Measurements from ENCODE around the gene IL17RB.

The IL17RB gene

DNA sequence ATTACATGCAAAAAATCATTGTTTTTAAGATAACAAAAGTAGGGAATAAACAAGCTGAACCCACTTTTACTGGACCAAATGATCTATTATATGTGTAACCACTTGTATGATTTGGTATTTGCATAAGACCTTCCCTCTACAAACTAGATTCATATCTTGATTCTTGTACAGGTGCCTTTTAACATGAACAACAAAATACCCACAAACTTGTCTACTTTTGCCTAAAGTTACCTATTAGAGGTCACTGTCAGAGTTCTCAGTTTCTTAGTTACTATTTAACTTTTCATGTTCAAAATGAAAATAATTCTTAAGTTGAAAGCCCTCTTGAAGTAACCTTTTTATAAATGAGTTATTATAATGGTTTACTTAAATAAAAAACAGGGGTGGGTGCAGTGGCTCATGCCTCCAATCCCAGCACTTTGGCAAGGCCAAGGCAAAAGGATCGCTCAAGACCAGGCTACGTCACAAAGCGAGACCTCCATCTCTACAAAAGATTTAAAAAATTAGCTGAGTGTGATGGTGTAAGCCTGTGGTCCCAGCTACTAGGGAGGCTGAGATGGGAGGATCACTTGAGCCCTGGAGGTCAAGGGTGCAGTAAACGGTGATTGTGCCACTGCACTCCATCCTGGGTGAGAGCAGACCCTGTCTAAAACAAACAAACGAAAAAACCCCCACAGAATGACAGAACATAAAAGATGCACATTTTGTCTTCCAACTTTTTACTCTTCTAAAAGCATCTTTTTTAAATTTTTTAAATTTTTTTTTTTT lies 19.5 kb downstream of the IL17RB start:
- no peak for DNase-seq

DNA sequence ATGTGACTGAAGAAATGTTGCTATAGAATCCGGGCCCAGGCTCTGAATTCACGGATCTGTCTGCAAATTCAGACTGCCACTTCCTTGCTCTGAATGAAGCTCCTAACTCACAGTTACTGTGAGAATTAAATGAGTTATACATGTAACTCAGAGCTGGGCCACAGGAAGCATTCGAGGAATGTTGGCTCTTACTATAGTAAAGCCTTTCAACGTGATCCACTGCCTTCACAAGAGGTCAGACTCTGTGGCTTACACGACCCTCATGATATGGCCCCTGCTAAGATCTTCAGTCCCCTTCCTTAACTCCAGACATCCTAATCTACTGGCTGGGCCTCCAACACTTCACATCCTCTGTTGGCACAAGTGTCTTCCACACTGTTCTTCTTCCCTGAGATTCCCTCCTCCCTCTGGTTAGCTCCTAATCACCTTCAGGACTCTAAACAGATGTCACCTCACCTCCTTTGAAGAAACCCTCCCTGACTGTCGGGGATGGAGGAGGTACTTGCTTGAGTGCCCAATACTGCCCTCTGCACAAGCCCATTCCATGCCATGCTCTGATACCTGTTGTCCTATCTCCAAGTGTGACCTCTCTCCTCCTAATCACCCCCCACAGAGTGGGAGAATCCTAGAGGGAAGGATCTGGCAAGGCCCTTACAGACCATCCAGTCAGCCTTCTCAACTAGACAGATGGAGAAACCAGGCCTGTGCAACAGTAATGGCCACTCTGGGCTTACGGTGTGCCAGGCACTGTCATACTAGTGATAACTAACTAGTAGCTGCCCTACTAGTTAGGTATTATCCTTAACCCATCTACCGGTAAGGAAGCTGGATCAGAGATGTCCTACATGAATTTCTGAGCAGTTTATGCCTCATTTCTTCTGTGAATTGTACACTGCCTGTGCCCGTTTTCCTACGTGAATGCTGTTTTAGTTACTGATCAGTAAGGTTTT lies 34.3 kb downstream of the IL17RB start:
- no peak for DNase-seq

DNA sequence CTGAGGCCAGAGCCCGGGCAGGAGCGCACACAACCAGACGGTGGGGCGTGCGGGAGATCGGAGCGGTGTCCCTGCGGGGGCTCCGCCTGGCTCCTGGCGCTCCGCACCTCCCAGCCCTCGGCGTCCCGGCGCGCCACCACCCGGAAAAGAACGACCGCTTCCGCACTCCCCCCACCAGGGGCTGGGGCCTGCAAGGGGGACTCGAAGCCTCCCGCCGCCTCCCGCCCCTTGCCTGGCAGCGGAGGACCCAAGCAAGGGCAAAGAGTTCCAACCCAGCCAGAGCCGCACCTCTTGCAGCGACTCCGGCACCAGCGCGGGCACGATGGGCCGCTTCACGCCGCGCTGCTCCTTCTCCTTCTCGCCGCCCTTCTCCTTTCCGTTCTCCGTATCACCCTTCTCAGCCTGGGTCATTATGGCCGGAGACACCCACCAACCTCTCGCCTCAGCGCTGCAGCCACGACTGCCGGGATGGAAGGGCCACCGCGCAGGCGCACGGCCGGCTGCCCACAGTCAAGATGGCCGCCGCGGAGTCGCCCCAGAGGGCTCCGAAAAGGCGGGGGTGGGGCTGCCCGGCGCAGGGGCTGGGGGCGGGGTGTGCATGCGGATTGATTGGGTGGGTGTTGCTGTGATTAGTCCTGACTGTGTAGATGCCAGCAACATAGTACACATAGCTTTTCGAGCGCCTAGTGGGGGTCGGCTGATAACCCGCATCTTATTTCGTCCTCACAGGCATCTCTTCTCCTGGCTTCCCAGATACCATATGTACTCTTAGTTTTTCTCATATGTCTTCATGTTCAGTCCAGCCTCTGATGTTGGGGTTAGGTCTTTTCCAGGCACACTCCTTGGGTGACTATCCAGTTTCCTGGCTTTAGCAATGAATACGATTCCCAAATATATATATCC lies 35.6 kb downstream of the IL17RB start, which contains the start of gene ACTR8:
Gene ACTR8 (minus strand): TSS at position 462 of the 903 bp plus-strand sequence. CDS start 51 bp downstream, at position 411.
- DNase-seq = peak; percentile 91

DNA sequence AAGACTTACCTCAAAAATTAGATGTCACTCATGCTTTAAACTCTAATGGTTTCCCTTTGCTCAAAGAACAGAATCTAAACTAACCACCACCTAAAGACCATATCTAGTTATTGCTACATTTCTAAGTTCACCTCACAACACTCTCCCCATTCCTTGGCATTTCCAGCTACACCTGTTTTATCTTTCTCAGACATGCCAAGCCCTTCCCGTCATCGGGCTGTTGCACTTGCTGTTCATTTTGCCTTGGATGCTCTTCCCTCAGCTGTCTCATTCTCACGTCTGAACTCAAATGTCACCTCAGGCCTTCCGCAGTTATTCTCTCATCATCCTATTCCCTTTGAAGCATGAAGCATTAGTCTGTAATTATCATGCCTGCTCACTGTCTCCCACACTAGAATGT lies 36.6 kb downstream of the IL17RB start:
- DNase-seq = no peak

DNA sequence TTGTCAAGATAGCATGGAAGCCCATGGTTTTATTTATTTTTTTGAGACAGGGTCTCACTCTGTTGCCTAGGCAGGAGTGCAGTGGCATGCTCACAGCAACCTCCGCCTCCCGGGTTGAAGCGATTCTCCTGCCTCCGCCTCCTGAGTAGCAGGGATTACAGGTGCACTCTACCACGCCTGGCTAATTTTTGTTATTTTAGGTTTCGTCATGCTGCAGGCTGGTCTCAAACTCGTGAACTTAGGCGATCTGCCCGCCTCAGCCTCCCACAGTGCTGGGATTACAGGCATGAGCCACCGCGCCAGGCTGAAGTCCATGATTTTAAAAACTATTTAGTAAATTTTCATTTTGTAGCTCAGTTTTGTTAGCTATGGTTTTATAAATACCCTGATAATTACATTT lies 38.3 kb downstream of the IL17RB start:
- no peak for DNase-seq

DNA sequence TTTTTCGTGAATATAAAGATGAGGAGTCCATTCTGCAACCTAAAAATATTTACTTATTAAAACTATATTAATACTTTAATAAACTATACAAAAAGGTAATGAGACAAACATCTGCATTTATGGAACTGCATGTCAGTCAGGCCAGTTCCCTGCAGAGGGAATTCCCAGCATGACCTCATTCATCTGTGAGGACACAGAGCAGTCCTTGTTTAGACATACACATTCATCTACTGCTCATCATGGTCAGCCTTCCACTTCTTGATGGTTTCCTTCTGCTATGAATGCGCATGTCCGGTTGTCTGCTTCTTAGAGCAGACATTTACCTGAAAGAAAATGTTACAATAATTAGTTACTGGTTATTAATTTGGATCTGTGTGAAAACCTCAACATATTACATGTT lies 38.9 kb downstream of the IL17RB start:
- no peak for DNase-seq

DNA sequence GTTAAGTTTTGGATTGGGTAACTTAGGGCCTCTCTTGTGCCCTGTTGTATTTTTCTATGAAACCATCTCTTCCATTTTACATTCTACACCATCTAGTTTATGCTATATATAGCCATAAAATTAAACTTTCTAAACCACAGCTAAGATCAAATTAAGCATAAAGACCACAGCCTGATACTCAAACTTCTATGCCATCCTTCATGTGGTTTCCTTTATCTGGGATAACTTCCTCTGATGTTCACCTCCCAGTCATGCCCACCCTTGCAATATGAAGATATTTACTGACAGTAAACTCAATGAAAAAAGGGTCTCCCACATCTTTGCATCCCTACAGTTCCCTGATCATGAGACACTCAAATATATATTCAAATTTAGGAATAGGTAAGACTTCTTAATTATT lies 41.1 kb downstream of the IL17RB start:
- DNase-seq = no peak

DNA sequence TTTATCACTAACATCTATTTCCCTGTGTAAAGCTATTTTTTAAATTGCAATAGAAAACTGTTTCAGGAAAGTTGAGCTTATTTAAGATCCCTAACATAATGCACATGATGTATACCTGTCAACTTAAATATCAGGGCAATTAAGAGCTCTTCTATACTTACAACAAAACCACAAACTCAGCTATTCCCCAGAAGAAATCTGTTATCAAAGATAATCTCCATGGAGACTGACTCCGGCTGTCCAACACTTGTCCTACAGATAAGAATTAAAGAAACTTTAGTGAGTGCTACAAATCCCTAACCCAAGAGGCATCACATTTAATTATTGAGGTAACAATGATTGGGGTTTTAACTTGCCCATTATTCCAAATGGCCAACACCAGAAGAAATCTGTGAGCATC lies 41.9 kb downstream of the IL17RB start:
- no peak for DNase-seq

DNA sequence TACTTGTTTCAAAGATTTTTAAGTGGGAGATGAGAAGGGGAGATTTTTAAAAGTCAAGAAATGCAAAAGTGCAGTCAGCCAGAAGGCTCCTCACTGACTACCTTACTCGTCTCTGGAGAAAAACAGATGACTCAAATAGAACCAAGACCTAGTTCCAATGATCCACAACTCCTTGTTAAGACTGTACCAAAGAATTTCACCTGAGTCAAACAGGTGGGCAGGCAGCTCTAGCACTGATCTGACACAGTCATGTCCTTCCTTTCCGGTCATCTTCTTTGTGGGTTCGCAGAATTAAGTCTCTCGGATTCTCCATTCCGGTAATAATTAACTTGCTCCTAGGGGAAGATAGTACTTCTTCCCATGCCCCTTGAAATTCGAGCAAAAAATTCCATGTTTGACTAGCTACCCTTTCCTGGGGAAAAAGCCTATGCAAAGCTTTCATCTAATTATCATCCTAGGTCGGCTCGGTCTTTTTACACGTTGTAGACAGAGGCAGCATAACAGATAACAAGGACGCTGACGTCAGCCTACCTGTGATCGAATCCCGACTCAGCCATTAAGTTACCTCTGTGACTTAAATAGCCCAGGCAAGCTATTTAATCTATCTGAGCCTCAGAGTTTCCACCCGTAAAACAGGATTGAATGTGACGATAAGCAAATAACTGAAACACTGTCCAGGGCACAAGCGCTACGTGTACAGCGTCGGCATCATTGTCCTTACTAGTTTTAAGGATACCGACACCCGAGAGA lies 44.5 kb downstream of the IL17RB start:
- DNase-seq = peak; percentile 37

DNA sequence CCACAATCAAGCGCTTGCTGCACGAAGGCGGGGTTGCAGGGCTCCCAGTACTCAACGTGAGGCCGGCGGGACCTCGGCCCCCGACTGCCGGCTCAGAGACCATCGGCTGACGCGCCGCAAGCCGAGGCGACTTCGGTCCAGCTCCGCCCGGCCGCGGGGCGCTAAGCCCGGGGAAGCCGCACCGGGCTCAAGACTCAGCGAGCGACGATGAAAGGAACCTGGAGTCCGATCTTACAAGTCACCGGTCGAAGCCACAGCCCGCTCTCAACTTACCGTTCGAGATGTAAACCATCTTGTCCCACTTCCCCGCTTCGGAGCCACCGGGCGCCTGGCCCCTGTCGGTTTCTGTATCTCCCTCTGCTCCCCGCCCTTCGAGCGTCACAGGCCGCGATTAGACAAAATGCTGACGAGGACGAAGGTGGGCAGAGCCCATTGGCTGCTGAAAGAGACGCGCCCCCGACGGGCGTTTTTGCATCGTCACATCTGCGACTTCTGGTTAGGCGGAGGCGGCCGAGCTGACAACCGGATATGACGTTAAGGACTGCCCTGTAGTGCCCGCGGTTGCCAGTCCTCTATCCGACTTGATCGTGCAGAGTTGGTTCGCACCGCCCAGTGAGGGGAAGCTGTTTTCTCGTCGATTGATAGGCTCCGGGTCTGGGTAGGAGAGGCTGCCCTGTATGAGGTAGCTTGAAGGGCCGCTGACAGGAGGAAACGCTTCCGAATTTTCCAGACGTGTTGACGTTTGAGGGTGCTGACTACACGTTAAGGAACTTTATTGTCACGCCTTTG lies 45.3 kb downstream of the IL17RB start, which contains the start of gene SELENOK:
Gene SELENOK (minus strand): TSS at position 363 of the 789 bp plus-strand sequence.
- DNase-seq = peak; percentile 98

DNA sequence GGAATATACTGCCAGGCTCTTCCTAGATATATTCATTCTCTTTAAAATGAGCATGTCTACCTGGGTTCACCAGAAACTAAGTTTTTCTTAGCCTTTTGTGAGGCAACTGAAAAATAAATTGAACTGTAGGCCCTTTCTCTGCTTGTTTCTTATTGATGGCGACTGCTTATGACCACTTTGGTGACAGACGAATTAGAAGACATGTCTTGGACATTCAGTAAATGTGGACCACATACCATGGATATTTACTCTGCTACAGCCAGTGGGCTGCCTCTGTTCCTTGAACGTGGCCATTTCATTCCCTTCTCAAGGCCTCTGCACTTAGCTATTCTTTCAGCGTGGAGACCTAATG lies 45.9 kb downstream of the IL17RB start:
- no peak for DNase-seq

DNA sequence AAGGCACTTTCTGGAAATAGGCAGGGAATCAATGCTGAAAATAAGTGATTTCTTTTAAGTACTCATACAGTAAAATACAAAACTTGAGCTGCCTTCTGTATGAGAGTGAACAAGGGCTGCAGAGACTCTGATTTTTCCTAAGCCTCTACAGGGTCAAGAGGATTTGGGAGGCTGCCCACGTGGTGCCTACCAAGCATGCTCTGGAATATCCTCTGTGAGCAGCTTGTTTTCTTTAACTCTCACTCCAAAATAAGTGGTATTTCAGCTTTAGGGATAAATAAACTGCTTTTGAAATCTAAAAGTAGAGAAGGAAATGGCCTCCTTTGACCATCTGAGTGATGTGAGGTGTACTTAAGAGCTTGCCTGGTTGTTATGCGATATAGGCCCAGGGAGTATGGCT lies 53.4 kb downstream of the IL17RB start:
- DNase-seq = no peak

DNA sequence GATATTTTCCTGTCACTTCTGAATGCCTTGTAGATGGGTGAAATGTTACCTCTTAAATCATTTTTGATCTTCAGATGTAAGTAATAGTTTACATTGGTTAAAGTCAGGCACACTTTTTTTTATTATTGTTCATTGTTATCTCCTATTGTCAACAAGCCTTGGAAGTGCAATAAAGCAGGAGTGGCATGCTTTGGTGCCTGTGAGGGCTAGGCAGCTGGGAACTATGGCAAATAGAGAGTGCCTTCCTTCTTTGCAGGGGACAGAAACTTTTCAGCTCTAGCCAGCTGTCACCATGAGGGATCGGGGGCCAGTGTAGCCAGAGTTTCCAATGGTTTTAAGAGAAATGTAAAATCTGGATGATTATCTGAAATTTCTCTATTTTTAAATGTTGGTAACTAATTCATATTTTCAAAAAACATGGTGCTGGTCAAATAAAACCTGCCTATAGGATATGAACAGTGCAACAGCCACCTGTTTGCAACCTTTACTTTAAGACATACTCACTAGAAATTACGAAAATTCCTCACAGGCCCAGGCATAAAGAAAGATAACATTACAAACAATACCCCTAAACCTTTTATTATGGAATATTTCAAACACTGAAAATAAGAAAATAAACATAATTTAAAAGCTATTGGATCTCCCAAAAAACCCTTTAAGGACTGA lies 54.4 kb downstream of the IL17RB start:
- DNase-seq = no peak

DNA sequence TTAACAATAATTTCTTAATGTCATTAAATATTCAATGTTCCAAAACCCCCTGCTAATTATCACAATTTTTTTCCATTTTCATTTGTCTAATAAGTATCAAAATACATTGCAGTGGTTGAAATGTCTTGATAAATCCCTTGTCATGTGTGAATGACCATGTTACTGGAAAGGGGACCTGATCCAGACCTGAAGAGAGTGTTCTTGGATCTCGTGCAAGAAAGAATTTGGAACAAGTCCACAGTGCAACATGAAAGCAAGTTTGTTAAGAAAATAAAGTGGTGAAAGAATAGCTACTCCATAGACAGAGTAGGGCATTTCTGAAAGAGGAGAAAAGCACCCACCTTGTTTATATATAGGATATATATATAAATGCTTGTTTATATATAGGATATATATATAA lies 55.7 kb downstream of the IL17RB start:
- no peak for DNase-seq

DNA sequence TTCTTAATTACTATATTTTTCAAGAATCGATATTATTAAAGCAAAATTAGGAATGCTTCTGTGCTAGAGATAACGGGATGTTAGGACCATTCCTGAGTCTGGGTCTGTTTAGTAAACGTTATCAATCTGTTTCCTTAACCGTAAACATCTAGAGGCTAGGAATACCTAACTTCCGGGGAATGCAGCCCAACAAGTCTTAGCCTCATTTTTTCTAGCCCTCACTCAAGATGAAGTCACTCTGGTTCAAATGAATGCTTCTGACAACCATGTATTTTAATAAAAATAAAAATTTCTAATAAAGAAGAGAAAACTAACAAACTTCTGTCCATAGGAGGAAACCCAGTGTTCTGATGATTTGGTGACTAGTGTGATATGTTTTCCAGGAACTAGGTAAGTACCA lies 56.3 kb downstream of the IL17RB start:
- no peak for DNase-seq

DNA sequence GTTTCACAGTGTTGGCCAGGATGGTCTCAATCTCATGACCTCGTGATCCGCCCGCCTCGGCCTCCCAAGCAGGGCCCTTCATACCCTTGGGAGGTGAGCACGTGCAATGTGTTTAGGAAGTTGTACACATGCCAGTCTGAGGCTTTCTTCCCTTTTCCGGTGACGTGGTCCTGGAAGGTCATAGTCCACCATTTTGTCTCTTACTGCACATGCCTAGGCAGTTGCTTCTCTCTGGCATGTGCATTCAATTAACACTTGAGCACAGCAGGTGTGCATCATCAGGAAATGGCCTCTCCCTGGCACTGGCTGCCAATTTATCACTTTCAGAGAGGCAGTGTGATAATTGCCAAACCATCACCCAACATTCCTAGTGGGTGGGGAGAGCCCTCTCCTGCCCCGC lies 67.0 kb downstream of the IL17RB start:
- no peak for DNase-seq

All from activated CD4-positive, alpha-beta T cell treated with anti-CD3 and anti-CD28 coated beads, Interleukin-2, Interleukin-6, amounts not matched to agents 100 ng/mL and 50 ng/mL, durations not matched to agents 16 hours and 8 hours (primary cell).